IPS DF 19.7 (cell line): Measurements from ENCODE around the gene AMT.
A peak's percentile ranks its signal among the peaks of the same experiment; 100 is the strongest.
"Not testable (repeated sequence)": the region's sequence is repeated elsewhere in the genome, so short reads cannot be mapped to it uniquely, and the experiment has no call there.

ENCODE experiments used
- DNase-seq: peaks from one replicate; pipeline ENCODE4 v3.0.0-alpha.2; 2013; ENCODE audit warnings: low read depth, low spot score

Gene AMT

DNA sequence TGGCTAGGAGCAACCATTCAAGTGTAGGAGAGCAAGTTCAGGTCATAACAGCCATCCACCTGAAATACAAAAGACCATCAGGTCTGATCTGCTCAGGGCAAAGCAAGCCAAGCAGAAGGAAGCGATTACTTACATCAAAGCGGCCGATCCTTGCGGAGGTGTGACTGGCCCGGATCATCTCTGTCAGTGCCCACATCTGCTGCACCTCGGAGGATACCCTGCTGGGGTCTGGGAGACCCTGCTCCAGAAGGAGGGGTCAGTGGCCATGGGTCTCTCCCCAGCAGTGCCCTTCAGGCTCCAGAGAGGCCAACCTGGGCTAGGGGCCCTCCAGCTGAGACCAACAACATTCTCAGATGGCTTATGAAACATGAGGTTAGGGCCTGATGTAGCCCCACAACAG lies 2.5 kb upstream of the AMT start:
- no peak for DNase-seq

DNA sequence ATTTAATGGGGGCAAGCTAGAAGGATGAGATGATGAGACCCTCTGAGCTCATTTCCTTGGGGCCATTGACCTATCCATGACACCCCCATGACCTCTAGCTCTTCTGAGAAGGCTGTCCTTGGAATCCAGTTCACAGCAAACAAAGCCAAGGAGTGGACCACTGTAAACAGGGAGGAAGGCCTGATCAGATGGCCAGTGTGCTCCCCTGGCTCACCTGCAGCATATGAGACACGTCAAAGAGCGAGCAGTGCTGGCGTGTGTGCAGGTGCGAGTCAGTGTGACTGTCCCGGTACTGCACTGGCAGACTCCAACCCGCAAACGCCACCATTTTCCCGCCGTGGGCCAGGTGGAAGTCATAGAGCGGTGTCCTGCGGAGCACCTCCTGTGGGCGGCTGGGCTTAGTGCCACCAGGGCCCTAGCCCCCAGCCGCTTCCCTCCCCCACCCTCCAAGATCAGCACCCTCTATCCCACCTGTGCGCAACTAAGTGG lies 339 bp downstream of the AMT start:
- DNase-seq: no peak

DNA sequence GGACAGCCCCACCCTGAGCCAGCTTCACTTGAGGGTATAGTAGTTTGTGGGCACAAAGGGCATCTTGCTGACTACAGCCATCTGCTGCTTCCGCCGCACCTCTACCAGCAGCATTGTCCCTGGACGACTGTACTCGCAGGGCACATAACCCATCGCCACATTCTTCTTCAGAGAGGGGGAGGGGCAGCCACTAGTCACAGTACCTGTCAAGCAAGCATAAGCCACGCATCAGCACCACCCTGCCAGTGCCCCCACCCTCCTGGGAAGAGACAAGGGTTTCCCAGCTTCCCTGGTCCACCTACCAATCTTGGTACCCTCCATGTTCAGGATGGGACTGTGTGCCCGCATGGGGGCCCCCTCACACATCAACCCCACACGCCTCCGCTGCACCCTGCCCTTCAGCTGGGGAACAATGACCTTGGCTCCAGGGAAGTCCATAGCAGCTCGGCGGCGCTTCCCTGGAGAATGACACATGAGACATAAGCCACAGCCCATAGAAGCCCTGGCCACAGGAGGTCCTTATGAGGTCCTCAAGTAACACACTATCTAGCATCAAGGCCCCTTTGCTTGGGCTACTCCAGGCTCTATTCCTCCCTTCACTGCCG lies 4.7 kb downstream of the AMT start:
- DNase-seq: no peak

DNA sequence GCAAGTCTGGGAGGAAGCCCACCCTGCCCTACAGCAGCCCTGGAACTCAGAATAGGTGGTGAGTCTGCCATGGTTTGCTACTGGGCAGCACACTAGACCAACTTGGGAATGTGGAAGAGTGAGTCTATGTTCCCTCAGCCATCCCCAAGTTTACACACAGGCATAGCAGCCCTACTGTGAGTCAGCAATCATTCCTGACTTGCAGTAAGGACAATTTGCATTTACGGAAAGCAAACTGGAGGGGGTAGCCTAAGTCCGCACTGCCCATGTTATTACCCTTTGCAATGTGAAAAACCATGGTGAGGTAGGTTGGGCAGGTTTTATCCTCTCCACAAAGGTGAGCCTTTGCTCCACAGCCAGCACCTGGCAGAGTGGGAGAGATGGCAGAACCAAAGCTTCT lies 5.4 kb downstream of the AMT start:
- DNase-seq: no peak

DNA sequence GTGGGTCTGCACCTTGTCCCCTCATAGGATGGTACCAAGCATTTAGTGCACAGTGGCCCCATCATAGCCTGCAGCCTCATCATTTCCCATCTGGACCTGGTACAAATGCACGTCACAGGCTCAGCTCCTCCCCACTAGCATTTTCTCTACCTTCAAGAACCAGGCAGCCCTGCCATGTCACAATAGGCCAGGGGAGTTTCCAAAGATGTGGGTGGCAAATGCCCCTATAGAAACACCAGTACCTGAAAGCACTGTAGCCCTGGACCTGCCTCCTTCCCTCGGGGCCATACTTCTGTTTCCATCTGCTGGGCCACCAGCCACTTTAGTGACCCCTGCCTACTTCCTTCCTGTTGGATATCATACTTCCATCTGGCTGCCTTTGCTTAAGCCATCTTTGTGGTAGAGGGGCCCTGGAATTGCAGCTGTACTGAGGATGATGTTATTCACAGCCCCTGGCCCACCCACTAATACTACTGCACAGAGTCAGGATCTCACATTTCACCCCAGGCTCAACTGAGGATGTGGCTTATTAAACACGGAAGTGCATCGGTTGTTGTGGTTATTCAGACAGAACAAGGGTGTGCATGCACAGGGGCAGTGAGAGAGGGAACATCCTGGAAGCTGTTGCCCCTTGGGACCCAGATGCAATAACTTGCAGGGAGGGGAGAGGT lies 6.2 kb downstream of the AMT start:
- no peak for DNase-seq

DNA sequence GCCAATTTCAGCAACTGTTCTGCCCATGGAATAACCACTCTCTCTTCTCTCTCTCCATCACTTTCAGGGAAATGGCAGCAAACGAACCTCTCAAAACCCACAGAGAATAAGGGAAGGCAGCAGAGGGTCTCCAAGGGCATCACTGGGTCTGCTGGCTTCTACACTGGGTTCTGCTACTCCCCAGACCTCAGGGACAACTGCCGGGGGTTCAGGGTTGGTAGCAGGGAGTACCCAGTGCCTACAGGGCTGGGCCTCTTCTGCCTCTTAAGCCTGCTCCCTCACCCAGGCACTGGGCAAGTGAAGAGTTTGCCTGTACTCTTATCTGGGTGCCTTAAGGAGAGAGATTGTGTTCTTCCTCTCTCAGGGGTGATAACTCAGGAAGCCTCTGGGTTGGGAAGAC lies 7.5 kb downstream of the AMT start:
- no peak for DNase-seq

DNA sequence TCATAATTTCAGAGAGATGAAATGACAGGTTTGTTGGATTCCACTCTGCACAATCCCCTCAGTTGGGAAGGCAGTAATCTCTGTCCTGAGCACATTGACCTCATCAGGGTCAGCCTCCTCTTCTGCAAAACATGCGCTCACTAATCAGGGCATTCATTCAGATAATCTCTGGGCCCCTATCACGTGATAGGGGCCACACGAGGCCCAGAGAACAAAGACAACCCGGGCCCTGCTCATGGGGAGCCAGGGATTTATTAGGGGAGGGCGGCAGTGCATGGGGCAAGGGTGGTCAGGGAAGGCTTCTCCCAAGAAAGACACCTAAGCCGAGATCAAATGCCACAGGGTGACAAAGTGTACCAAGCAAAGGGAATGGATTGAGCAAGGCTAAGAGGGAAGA lies 8.9 kb downstream of the AMT start:
- no peak for DNase-seq

DNA sequence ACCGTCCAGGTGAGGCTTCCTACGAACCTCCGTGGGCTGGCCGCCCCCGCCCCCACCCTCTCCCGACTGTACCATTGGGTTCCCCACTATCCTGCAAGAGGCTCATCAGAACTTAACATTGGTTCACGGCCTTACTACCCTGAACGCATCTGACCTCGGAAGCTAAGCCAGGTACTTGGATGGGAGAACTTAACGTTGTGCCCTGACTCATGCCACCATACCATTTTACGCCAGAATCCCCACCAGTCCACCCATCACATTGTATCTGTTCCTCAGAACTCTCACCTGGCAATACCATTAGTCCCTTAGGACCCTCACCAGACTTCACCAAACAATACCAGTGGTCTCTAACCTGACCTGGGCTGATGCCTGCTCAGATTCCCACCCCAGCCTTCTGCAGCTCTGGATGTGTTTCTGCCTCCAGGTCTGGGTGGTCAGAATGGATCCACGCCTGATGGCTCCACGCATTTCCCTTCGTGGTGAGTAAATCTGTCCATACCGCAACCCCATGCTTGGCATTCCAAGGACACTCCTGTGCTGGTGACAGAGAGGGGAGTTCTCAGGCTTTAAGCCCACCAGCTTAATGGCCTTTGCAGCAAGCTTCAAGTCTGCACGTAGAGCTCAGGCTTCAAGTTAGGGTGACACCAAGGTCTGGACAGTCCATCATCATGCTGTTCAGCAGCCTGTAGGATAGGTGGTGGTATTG lies 9.5 kb downstream of the AMT start:
- DNase-seq: no peak

DNA sequence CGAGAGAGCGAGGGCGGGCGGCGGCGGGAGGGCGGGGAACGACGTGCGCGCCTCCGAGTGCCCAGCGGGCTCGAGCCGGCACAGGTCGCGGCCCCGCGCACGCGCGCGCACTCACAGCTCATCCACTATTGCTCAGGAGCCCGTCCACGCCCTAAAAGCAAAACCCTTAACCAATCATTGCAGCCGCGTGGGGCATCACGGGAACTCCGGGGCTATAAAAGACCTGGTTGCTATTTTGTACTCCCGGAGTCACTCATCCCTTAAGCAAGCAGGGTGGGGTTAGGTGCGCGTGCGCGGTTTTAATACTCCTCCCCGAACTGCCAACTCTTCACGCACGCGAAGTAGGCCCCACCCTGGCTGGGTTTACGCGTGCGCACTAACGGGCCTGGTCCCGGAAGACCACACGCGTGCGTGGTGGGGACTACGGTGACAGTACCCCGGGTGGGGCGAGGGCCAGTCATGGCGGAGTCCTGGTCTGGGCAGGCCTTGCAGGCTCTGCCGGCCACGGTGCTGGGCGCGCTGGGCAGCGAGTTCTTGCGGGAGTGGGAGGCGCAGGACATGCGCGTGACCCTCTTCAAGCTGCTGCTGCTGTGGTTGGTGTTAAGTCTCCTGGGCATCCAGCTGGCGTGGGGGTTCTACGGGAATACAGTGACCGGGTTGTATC lies 10.2 kb downstream of the AMT start, which contains the start of the genes RHOA and TCTA:
RHOA (minus strand) TSS at position 9 of the 664 bp plus-strand sequence. CDS start 36,387 bp downstream, outside the sequence.
TCTA (plus strand) TSS at position 456 of the 664 bp plus-strand sequence; CDS start at position 460, 4 bp downstream.
- DNase-seq: peak; percentile 98

DNA sequence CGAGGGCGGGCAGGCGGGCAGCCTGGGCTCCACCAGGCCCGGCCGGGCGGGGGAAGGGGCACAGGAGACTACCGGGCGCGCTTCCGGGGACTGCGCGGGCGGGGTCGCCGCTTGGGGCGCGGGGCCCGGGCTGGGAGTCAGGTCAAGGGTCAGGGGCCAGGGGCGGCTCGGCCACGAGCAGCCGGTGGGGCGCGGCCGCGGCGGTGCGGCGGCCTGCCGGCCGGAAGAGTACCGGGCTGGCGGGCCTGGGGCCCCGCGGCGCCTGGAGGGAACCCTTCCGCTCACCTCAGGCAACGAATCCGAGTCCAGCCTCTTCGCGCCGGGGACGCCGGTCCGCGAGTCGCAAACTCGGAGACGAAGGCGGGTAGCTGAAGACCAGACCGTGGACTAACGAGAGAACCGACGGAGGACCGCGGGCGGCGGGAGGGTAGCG lies 10.7 kb downstream of the AMT start:
- no peak for DNase-seq

DNA sequence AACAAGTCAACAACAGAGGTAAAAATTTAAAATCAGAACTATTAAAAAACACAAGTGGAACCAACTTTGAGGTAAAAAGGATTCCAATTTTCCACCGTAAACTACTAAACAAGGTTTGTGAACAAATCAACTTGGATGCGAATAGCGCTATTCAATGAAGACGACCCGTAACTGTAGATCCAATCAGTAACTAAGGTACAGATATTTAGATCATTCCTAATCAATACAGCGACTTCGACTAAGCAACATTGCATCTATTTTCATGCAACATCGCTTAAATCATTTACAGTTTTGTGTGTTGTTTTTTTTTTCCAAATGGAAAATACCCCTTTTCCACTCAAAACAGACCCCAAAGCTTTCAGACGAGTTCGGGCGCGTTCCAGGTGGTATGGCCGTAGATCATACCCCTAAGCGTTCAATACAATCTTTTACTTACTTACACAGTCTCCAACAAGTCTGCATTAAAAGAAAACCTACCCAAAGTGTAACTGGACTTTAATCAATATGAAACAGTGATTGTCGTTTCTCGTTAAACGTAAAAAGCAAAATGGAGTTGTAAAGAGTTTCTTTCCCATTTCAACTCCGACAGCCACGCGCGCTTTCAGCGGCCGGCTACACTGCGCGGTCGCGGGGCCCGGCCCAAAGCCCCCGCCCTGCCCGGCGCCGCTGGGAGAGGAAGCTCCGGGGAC lies 11.3 kb downstream of the AMT start:
- no peak for DNase-seq

DNA sequence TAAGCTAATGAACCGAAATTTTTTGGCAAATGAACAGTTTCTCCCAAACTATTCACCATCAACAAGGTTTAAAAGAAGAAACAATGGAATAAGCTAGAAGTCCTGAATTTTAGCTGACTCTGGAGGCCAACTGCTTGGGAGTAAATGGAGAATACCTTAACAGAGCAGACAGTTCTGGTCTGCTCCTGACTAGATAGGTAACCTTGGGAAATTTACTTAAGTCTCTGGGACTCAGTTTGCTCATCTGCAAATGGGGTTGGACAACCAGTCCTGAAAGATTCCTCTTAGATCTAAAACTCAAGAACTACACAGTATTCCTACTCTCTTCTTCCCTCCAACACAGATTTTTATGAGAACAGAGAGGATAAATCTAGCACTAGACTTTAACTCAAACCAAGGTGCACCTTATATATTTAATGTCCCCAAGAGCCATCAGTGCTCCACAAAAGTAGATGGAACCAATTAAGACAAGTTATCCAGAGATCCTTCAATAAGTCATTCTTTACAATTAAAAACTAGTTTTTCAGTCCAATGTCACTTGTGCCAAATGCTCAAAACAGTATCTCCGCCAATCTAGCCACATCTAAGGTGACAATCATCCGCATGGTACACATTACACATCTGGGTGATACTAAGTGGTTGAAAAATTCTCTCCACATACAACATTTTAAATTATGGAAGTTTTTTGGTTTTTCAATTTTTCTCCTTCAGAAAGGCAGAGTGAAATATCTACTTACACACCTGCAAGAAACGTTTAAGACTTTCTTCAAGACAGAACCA lies 12.0 kb downstream of the AMT start:
- no peak for DNase-seq

DNA sequence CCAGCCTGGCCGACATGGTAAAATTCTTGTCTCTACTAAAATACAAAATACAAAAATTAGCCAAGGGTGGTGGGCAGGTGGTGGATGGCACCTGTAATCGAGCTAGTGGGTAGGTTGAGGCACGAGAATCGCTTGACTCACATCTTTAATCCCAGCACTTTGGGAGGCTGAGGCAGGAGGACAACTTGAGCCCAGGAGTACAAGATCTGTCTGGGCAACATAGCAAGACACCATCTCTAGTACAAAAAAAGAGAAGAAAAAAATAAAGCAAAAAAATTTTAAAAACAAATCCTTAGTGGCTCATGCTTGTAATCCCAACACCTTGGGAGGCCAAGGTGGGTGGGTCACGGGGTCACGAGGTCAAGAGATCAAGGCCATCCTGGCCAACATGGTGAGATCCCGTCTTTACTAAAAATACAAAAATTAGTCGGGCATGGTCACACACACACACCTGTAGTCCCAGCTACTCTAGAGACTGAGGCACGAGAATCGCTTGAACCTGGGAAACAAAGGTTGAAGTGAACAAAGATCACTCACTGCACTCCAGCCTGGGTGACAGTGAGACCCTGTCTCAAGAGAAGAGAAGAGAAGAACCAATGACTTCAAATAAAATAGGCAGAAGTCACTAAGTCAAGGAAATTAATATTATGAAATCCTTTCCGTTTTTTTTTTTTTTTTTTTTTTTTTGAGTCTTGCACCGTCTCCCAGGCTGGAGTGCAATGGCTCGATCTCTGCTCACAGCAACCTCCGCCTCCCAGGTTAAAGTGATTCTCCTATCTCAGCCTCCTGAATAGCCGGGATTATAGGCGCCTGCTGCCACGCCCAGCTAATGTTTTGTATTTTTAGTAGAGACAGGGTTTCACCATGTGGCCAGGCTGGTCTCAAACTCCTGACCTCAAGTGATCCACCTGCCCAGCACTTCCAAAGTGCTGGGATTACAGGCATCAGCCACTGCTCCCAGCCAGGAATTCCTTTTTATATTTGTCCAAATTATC lies 15.4 kb downstream of the AMT start:
- no peak for DNase-seq

DNA sequence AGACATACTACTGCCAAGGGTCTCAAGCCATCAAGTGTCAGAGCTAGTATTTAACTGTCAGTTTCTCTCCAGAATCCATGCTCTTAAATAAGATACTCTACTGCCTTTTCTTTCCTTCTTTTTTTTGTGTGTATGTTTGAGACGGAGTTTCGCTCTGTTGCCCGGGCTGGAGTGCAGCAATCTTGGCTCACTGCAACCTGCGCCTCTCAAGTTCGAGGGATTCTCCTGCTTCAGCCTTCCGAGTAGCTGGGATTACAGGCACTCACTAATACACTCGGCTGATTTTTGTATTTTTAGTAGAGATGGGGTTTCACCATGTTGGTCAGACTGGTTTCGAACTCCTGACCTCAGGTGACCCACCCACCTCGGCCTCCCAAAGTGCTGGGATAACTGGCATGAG lies 16.7 kb downstream of the AMT start:
- not testable (repeated sequence) for DNase-seq

DNA sequence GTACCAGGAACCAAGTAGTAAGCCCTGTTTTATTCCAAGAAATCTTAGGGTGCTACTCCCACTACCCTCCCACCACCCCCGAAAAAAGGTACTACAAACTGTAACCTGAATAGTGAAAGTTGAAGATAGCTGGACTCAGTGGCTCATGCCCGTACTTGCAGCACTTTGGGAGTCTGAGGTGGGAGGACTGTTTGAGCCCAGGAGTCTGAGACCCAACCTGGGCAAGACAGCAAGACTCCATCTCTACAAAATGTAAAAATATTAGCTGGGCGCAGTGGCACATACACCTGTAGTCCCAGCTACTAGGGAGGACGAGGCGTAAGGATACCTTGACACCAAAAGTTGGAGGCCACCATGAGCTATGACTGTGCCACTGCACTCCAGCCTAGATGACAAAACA lies 18.4 kb downstream of the AMT start:
- no peak for DNase-seq

DNA sequence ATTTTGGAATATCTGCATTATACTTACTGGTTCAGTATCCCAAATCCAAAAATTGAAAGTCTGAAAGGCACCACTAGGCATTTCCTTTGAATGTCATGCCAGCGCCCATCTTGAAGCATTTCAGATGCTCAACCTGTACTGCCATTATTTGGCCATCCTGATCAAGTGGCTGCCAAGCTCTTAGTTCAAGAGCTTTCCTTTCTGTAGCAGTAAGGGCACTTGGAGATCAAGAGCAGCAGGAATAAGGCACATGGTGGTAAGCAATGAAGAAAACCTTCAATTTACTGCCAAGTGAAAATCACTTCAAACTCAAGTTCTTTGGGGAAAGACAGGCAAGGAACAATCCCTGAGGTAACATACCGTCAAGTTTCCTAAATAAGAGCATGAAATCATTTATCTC lies 20.5 kb downstream of the AMT start:
- no peak for DNase-seq

DNA sequence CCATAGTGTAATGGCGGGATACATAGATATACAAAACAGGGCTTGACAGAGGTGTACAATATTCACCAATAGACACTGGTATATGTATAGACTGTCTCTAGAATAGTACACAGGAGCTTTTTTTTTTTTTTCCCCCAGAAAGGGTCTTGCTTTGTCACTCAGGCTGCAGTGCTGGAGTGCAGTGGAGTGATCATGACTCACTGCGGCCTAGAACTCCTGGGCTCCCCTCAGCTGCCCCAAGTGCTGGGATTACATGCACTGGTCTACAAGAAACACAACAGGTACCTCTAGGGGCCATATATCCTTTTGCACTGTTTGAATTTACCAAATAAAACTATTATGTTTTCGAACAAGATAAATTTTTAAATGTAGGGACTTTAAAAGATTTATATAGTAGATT lies 22.8 kb downstream of the AMT start:
- no peak for DNase-seq

DNA sequence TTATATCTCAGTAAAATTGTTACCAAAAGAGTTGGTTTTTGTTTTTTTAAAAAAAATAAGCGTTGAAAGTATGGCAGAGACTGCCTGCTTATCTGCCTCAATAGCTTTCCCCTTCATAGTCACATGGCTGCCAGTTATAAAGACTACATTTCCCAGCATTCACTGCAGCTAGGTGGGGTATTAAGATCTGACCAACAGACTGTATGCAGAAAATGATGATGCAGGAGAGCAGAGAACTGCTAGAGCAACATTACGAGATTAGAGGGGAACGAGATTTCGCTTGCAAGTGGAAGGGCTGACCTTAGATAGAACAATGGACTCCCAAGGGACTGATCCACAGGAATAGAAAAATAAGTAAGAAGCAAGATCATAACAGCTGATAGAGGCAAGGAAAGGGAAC lies 24.8 kb downstream of the AMT start:
- DNase-seq: no peak

DNA sequence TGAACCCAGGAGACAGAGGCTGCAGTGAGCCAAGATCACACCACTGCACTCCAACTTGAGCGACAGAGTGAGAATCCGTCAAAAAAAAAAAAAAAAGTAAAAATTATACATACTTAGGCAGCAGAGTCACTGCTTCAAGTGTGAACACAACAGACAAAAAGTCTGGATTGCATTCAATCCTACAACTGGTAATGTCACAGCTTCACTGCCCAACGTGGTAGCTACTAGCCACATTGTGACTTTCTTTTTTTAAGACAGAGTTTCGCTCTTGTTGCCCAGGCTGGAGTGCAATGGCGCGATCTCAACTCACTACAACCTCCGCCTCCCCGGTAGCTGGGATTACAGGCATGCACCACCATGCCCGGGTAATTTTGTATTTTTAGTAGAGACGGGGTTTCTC lies 31.0 kb downstream of the AMT start:
- DNase-seq: not testable (repeated sequence)

DNA sequence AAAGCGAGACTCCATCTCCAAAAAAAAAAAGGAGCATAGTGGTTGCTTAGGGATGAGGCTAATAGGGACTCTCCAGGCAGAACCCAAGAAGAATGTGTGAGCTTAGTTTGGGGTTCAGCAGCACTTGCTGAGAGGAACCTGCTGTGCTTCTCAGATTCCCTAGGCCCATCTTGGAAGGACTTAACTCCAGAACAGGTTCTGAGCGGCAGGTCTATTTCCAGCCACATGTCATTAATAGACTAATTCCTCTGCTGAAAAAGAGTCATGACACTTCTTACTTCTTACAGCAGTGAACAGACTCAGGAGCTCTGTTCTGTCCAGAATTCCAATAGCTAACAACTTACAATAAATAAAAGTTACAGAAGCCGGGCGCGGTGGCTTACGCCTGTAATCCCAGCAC lies 33.0 kb downstream of the AMT start:
- no peak for DNase-seq
